ENCODE measurements around the gene PLXNC1.

Gene PLXNC1

DNA sequence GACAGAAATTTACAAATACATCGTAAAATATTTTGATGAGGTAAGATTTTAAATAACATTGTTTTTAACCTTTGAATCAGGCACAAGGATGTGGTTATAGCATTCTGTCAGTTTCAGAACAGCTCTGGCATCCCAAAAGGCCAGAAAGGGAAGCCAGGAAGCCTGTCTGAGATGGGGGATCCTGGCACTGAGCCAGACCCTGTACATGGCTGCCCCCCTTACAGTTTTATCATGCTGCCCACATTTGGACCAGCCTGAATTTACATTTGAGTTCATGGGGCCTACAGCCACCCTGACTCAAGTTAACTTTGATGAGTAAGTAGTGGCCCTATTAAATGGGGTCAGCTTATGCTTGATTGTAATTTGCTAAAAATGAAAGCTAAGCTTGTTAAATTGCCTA lies 155.6 kb downstream of the PLXNC1 start:
- Histone ChIP-seq H3K27me3 (no peaks in the 10 kb centered on the region), H3K36me3 (peaks cover 96% of the 10 kb centered on the region), H3K9me3 (no peaks in the 10 kb centered on the region), H3K4me1 (ENCODE audit: control insufficient read depth in 1 of 2, insufficient read depth in 1 of 2, low read depth in 1 of 2, low read length in 1 of 2) (no peaks in the 10 kb centered on the region), H3K27ac (no peak overlapping the region), H3K4me3 (ENCODE audit: low read depth in 1 of 2, low read length in 1 of 2) (no peak overlapping the region)
- no peak for TF ChIP-seq CTCF (IDR thresholded peaks at IDR 0.05)

GRCh38 chr12:94304566-94305061 lies 156.2 kb downstream of the PLXNC1 start:
- peaks cover 90% of the 10 kb centered on the region for H3K36me3 ChIP-seq
- H3K4me3 ChIP-seq (ENCODE audit: low read depth in 1 of 2, low read length in 1 of 2), result no peak overlapping the region
- no peak for TF ChIP-seq CTCF (IDR thresholded peaks at IDR 0.05)
- no peaks in the 10 kb centered on the region for H3K27me3 ChIP-seq
- H3K9me3 ChIP-seq, result no peaks in the 10 kb centered on the region
- no peaks in the 10 kb centered on the region for H3K4me1 ChIP-seq (ENCODE audit: control insufficient read depth in 1 of 2, insufficient read depth in 1 of 2, low read depth in 1 of 2, low read length in 1 of 2)
- H3K27ac ChIP-seq, result no peak overlapping the region

GRCh38 chr12:94305130-94305957 lies 157.0 kb downstream of the PLXNC1 start:
- no peaks in the 10 kb centered on the region for H3K27me3 ChIP-seq
- no peak for TF ChIP-seq CTCF (IDR thresholded peaks at IDR 0.05)
- H3K4me1 ChIP-seq (ENCODE audit: control insufficient read depth in 1 of 2, insufficient read depth in 1 of 2, low read depth in 1 of 2, low read length in 1 of 2), result no peaks in the 10 kb centered on the region
- no peak overlapping the region for H3K4me3 ChIP-seq (ENCODE audit: low read depth in 1 of 2, low read length in 1 of 2)
- H3K27ac ChIP-seq, result no peak overlapping the region
- no peaks in the 10 kb centered on the region for H3K9me3 ChIP-seq
- H3K36me3 ChIP-seq, result peaks cover 83% of the 10 kb centered on the region

GRCh38 chr12:94308612-94309011 lies 160.2 kb downstream of the PLXNC1 start:
- no peaks in the 10 kb centered on the region for H3K4me1 ChIP-seq (ENCODE audit: control insufficient read depth in 1 of 2, insufficient read depth in 1 of 2, low read depth in 1 of 2, low read length in 1 of 2)
- no peak for TF ChIP-seq CTCF (IDR thresholded peaks at IDR 0.05)
- H3K9me3 ChIP-seq, result no peaks in the 10 kb centered on the region
- no peaks in the 10 kb centered on the region for H3K27me3 ChIP-seq
- H3K36me3 ChIP-seq, result peaks cover 50% of the 10 kb centered on the region
- no peak overlapping the region for H3K27ac ChIP-seq
- H3K4me3 ChIP-seq (ENCODE audit: low read depth in 1 of 2, low read length in 1 of 2), result no peak overlapping the region

- TF ChIP-seq CTCF (IDR thresholded peaks at IDR 0.05), result no peak
Measured at GRCh38 chr12:94309373-94309772, 161.0 kb downstream of the PLXNC1 start.

More at GRCh38 chr12:94309373-94309772, 161.0 kb downstream of the PLXNC1 start:
- H3K27ac ChIP-seq, result no peak overlapping the region
- H3K27me3 ChIP-seq, result no peaks in the 10 kb centered on the region
- H3K4me1 ChIP-seq (ENCODE audit: control insufficient read depth in 1 of 2, insufficient read depth in 1 of 2, low read depth in 1 of 2, low read length in 1 of 2), result no peaks in the 10 kb centered on the region
- no peak overlapping the region for H3K4me3 ChIP-seq (ENCODE audit: low read depth in 1 of 2, low read length in 1 of 2)
- peaks cover 43% of the 10 kb centered on the region for H3K36me3 ChIP-seq
- H3K9me3 ChIP-seq, result no peaks in the 10 kb centered on the region

Data from neutrophil (primary cell).